ENCODE results near the gene TRDMT1. TPM values are rescaled to one million over a fixed set of nuclear protein-coding genes. Genes with fewer than 3 reads are reported as not detected.

Gene TRDMT1
- total and polyA plus RNA-seq, 2 donors (not counting 1 experiment from before 2014, with no cell fraction given), result 3.0 to 20.4 TPM

- Histone ChIP-seq H3K4me3 (ENCODE audit: control extremely low read depth in 1 of 5, extremely low read depth in 1 of 5, insufficient read depth in 1 of 5, low read depth in 2 of 5, low read length in 4 of 5) (no peak overlapping the region), H3K4me2 (replicated peaks; ENCODE audit: low read depth, low read length, poor library complexity, severe bottlenecking) (no peak overlapping the region), H3K4me1 (ENCODE audit: control insufficient read depth in 2 of 2, insufficient read depth in 2 of 2, low read length in 2 of 2) (no peaks in the 10 kb centered on the region), H3K9me3 (ENCODE audit: control extremely low read depth in 1 of 3, control insufficient read depth in 2 of 3, insufficient read depth in 1 of 3, low read length in 2 of 3) (no peaks in the 10 kb centered on the region), H2AFZ (ENCODE audit: insufficient read depth, low read depth, low read length, poor library complexity, severe bottlenecking) (no peak overlapping the region), H3K27ac (ENCODE audit: low read length in 2 of 2) (no peak overlapping the region), H3K27me3 (replicated peaks in 1 of 4; ENCODE audit: control extremely low read depth in 1 of 4, control insufficient read depth in 3 of 4, insufficient read depth in 4 of 4, low read length in 3 of 4) (no peaks in the 10 kb centered on the region), H4K20me1 (ENCODE audit: control insufficient read depth, insufficient read depth, low read length, poor library complexity, severe bottlenecking) (no peaks in the 10 kb centered on the region), H3K9ac (ENCODE audit: low read length) (no peak overlapping the region), H3K36me3 (replicated peaks in 1 of 2; ENCODE audit: control extremely low read depth in 1 of 2, control insufficient read depth in 1 of 2, extremely low read depth in 1 of 2, insufficient read depth in 2 of 2, low read length in 1 of 2) (no peaks in the 10 kb centered on the region), H3K79me2 (ENCODE audit: control insufficient read depth, insufficient read depth, low read length) (no peaks in the 10 kb centered on the region)
- no peak for ATAC-seq (ENCODE audit: low read depth)
- CTCF ChIA-PET, result no interaction called here
- H3K4me3 Mint-ChIP-seq, result no peak overlapping the region
- 100% methylated on average over 2 of the region's 5 CpGs for whole genome bisulfite sequencing (ENCODE audit: insufficient coverage)
- no peak for DNase-seq
- peaks cover 6% of the 10 kb centered on the region for H3K27me3 Mint-ChIP-seq
- intact Hi-C loops (cut with micrococcal nuclease), result no loop called here
- POLR2A ChIA-PET, result no interaction called here
- H3K27ac Mint-ChIP-seq, result no peak overlapping the region
- H3K4me1 Mint-ChIP-seq, result no peaks in the 10 kb centered on the region
- TF ChIP-seq CTCF (IDR thresholded peaks at IDR 0.05), result no peak
- TF ChIP-seq EZH2 (IDR thresholded peaks at IDR 0.05; ENCODE audit: borderline replicate concordance, insufficient read depth, low read depth, low read length, poor library complexity, severe bottlenecking), result no peak
- no peaks in the 10 kb centered on the region for H3K9me3 Mint-ChIP-seq (ENCODE audit: insufficient read depth)
Observed at GRCh38 chr10:17126327-17126726, 75.1 kb downstream of the TRDMT1 start.

GRCh38 chr10:17125206-17125893 lies 76.1 kb downstream of the TRDMT1 start:
- CTCF ChIA-PET, result no interaction called here

More at GRCh38 chr10:17125206-17125893, 76.1 kb downstream of the TRDMT1 start:
- DNase-seq (no peak), ATAC-seq (ENCODE audit: low read depth) (no peak)
- no peak overlapping the region for H3K4me3 ChIP-seq (ENCODE audit: control extremely low read depth in 1 of 5, extremely low read depth in 1 of 5, insufficient read depth in 1 of 5, low read depth in 2 of 5, low read length in 4 of 5)
- POLR2A ChIA-PET, result no interaction called here
- intact Hi-C loops (cut with micrococcal nuclease), result no loop called here
- Mint-ChIP-seq H3K27me3 (no peaks in the 10 kb centered on the region), H3K4me1 (no peaks in the 10 kb centered on the region), H3K9me3 (ENCODE audit: insufficient read depth) (no peaks in the 10 kb centered on the region), H3K27ac (no peak overlapping the region), H3K4me3 (no peak overlapping the region)
- WGBS (ENCODE audit: insufficient coverage), result 100% methylated on average over 1 of the region's 5 CpGs
- H3K9ac ChIP-seq (ENCODE audit: low read length), result no peak overlapping the region
- H3K36me3 ChIP-seq (replicated peaks in 1 of 2; ENCODE audit: control extremely low read depth in 1 of 2, control insufficient read depth in 1 of 2, extremely low read depth in 1 of 2, insufficient read depth in 2 of 2, low read length in 1 of 2), result no peaks in the 10 kb centered on the region
- TF ChIP-seq EZH2 (IDR thresholded peaks at IDR 0.05; ENCODE audit: borderline replicate concordance, insufficient read depth, low read depth, low read length, poor library complexity, severe bottlenecking) (no peak), CTCF (IDR thresholded peaks at IDR 0.05) (no peak)
- H3K9me3 ChIP-seq (ENCODE audit: control extremely low read depth in 1 of 3, control insufficient read depth in 2 of 3, insufficient read depth in 1 of 3, low read length in 2 of 3), result no peaks in the 10 kb centered on the region
- no peaks in the 10 kb centered on the region for H4K20me1 ChIP-seq (ENCODE audit: control insufficient read depth, insufficient read depth, low read length, poor library complexity, severe bottlenecking)
- no peaks in the 10 kb centered on the region for H3K4me1 ChIP-seq (ENCODE audit: control insufficient read depth in 2 of 2, insufficient read depth in 2 of 2, low read length in 2 of 2)
- no peaks in the 10 kb centered on the region for H3K79me2 ChIP-seq (ENCODE audit: control insufficient read depth, insufficient read depth, low read length)
- H3K27ac ChIP-seq (ENCODE audit: low read length in 2 of 2), result no peak overlapping the region
- H2AFZ ChIP-seq (ENCODE audit: insufficient read depth, low read depth, low read length, poor library complexity, severe bottlenecking), result no peak overlapping the region
- no peak overlapping the region for H3K4me2 ChIP-seq (replicated peaks; ENCODE audit: low read depth, low read length, poor library complexity, severe bottlenecking)
- H3K27me3 ChIP-seq (replicated peaks in 1 of 4; ENCODE audit: control extremely low read depth in 1 of 4, control insufficient read depth in 3 of 4, insufficient read depth in 4 of 4, low read length in 3 of 4), result no peaks in the 10 kb centered on the region

All from B cell (primary cell).